Measurements from ENCODE around the gene PTPRD.

PTPRD gene

GRCh38 chr9:8670751-8671150, 1942.1 kb downstream of the PTPRD start:
- no peak overlapping the region for H3K4me3 ChIP-seq (ENCODE audit: low read depth, low read length)
- H3K79me1 ChIP-seq (ENCODE audit: low read length) = no peaks in the 10 kb centered on the region
- no peak overlapping the region for H4K8ac ChIP-seq (ENCODE audit: low read depth, low read length)
- H3K4me2 ChIP-seq (ENCODE audit: low read length) = no peak overlapping the region
- H3K27ac ChIP-seq (ENCODE audit: low read depth, low read length) = no peak overlapping the region
- no CpG with 5 or more reads among the region's 2 CpGs for WGBS (ENCODE audit: extremely low coverage, insufficient coverage, insufficient read length)
- H3K36me3 ChIP-seq (ENCODE audit: control insufficient read depth in 1 of 2, insufficient read depth in 2 of 2, low read length in 2 of 2) = no peaks in the 10 kb centered on the region
- no peak overlapping the region for H4K12ac ChIP-seq (ENCODE audit: low read depth, low read length)
- no peaks in the 10 kb centered on the region for H3K9me3 ChIP-seq (ENCODE audit: insufficient read depth, low read depth, low read length)
- no peak overlapping the region for H3K4ac ChIP-seq (ENCODE audit: low read depth, low read length)
- H2BK12ac ChIP-seq (ENCODE audit: low read length) = no peak overlapping the region
- H2AFZ ChIP-seq (ENCODE audit: insufficient read depth, low read length, poor library complexity) = no peak overlapping the region
- H3K18ac ChIP-seq (ENCODE audit: low read length) = no peak overlapping the region
- DNase-seq = no peak
- H3K9ac ChIP-seq (ENCODE audit: low read length) = no peak overlapping the region
- H3K23ac ChIP-seq (ENCODE audit: low read length) = no peak overlapping the region
- H2BK120ac ChIP-seq (ENCODE audit: insufficient read depth, low read length, poor library complexity) = no peak overlapping the region
- H4K91ac ChIP-seq (ENCODE audit: low read depth, low read length) = no peak overlapping the region
- no peak overlapping the region for H2BK5ac ChIP-seq (ENCODE audit: low read depth, low read length, poor library complexity)
- H3K4me1 ChIP-seq (ENCODE audit: control insufficient read depth in 1 of 2, insufficient read depth in 2 of 2, low read length in 2 of 2) = no peaks in the 10 kb centered on the region
- no peaks in the 10 kb centered on the region for H3K27me3 ChIP-seq (ENCODE audit: insufficient read depth, low read length)
- H2AK5ac ChIP-seq (ENCODE audit: low read length) = no peak overlapping the region
- H3K79me2 ChIP-seq (ENCODE audit: control insufficient read depth, insufficient read depth, low read length, poor library complexity) = no peaks in the 10 kb centered on the region
- H3K14ac ChIP-seq (ENCODE audit: low read length) = no peak overlapping the region

GRCh38 chr9:8668751-8669150, 1944.1 kb downstream of the PTPRD start:
- H3K27me3 ChIP-seq (ENCODE audit: insufficient read depth, low read length) = no peaks in the 10 kb centered on the region
- no peak overlapping the region for H3K23ac ChIP-seq (ENCODE audit: low read length)
- no peak overlapping the region for H2BK12ac ChIP-seq (ENCODE audit: low read length)
- H3K9ac ChIP-seq (ENCODE audit: low read length) = no peak overlapping the region
- no peak overlapping the region for H3K4me3 ChIP-seq (ENCODE audit: low read depth, low read length)
- H2AFZ ChIP-seq (ENCODE audit: insufficient read depth, low read length, poor library complexity) = no peak overlapping the region
- no peak overlapping the region for H4K91ac ChIP-seq (ENCODE audit: low read depth, low read length)
- H3K18ac ChIP-seq (ENCODE audit: low read length) = no peak overlapping the region
- no peaks in the 10 kb centered on the region for H3K79me2 ChIP-seq (ENCODE audit: control insufficient read depth, insufficient read depth, low read length, poor library complexity)
- no peak overlapping the region for H2BK5ac ChIP-seq (ENCODE audit: low read depth, low read length, poor library complexity)
- no peak overlapping the region for H3K4ac ChIP-seq (ENCODE audit: low read depth, low read length)
- H3K36me3 ChIP-seq (ENCODE audit: control insufficient read depth in 1 of 2, insufficient read depth in 2 of 2, low read length in 2 of 2) = no peaks in the 10 kb centered on the region
- DNase-seq = no peak
- H3K79me1 ChIP-seq (ENCODE audit: low read length) = no peaks in the 10 kb centered on the region
- H2AK5ac ChIP-seq (ENCODE audit: low read length) = no peak overlapping the region
- no peak overlapping the region for H4K12ac ChIP-seq (ENCODE audit: low read depth, low read length)
- H3K4me1 ChIP-seq (ENCODE audit: control insufficient read depth in 1 of 2, insufficient read depth in 2 of 2, low read length in 2 of 2) = no peaks in the 10 kb centered on the region
- no CpG with 5 or more reads among the region's 1 CpG for WGBS (ENCODE audit: extremely low coverage, insufficient coverage, insufficient read length)
- no peak overlapping the region for H4K8ac ChIP-seq (ENCODE audit: low read depth, low read length)
- no peak overlapping the region for H2BK120ac ChIP-seq (ENCODE audit: insufficient read depth, low read length, poor library complexity)
- H3K4me2 ChIP-seq (ENCODE audit: low read length) = no peak overlapping the region
- H3K9me3 ChIP-seq (ENCODE audit: insufficient read depth, low read depth, low read length) = no peaks in the 10 kb centered on the region
- no peak overlapping the region for H3K27ac ChIP-seq (ENCODE audit: low read depth, low read length)
- no peak overlapping the region for H3K14ac ChIP-seq (ENCODE audit: low read length)

GRCh38 chr9:8668231-8668630, 1944.6 kb downstream of the PTPRD start:
- Histone ChIP-seq H3K4me1 (ENCODE audit: control insufficient read depth in 1 of 2, insufficient read depth in 2 of 2, low read length in 2 of 2) (no peaks in the 10 kb centered on the region), H2BK12ac (ENCODE audit: low read length) (no peak overlapping the region)
- no CpG with 5 or more reads among the region's 3 CpGs for WGBS (ENCODE audit: extremely low coverage, insufficient coverage, insufficient read length)

GRCh38 chr9:8666060-8666459, 1946.7 kb downstream of the PTPRD start:
- H2AK5ac ChIP-seq (ENCODE audit: low read length) = no peak overlapping the region
- no peak overlapping the region for H2BK5ac ChIP-seq (ENCODE audit: low read depth, low read length, poor library complexity)
- H3K14ac ChIP-seq (ENCODE audit: low read length) = no peak overlapping the region
- no peaks in the 10 kb centered on the region for H3K27me3 ChIP-seq (ENCODE audit: insufficient read depth, low read length)
- H3K36me3 ChIP-seq (ENCODE audit: control insufficient read depth in 1 of 2, insufficient read depth in 2 of 2, low read length in 2 of 2) = no peaks in the 10 kb centered on the region
- H3K4me3 ChIP-seq (ENCODE audit: low read depth, low read length) = no peak overlapping the region
- H4K91ac ChIP-seq (ENCODE audit: low read depth, low read length) = no peak overlapping the region
- no peaks in the 10 kb centered on the region for H3K79me2 ChIP-seq (ENCODE audit: control insufficient read depth, insufficient read depth, low read length, poor library complexity)
- H3K9me3 ChIP-seq (ENCODE audit: insufficient read depth, low read depth, low read length) = no peaks in the 10 kb centered on the region
- no peak overlapping the region for H3K9ac ChIP-seq (ENCODE audit: low read length)
- H2AFZ ChIP-seq (ENCODE audit: insufficient read depth, low read length, poor library complexity) = no peak overlapping the region
- H4K12ac ChIP-seq (ENCODE audit: low read depth, low read length) = no peak overlapping the region
- H3K27ac ChIP-seq (ENCODE audit: low read depth, low read length) = no peak overlapping the region
- no peak for DNase-seq
- no peak overlapping the region for H2BK12ac ChIP-seq (ENCODE audit: low read length)
- no peaks in the 10 kb centered on the region for H3K4me1 ChIP-seq (ENCODE audit: control insufficient read depth in 1 of 2, insufficient read depth in 2 of 2, low read length in 2 of 2)
- no peak overlapping the region for H3K4ac ChIP-seq (ENCODE audit: low read depth, low read length)
- no peak overlapping the region for H4K8ac ChIP-seq (ENCODE audit: low read depth, low read length)
- no peak overlapping the region for H3K18ac ChIP-seq (ENCODE audit: low read length)
- H3K23ac ChIP-seq (ENCODE audit: low read length) = no peak overlapping the region
- no peaks in the 10 kb centered on the region for H3K79me1 ChIP-seq (ENCODE audit: low read length)
- no peak overlapping the region for H2BK120ac ChIP-seq (ENCODE audit: insufficient read depth, low read length, poor library complexity)
- no peak overlapping the region for H3K4me2 ChIP-seq (ENCODE audit: low read length)

More at GRCh38 chr9:8668231-8668630, 1944.6 kb downstream of the PTPRD start:
- Histone ChIP-seq H3K9me3 (ENCODE audit: insufficient read depth, low read depth, low read length) (no peaks in the 10 kb centered on the region), H3K36me3 (ENCODE audit: control insufficient read depth in 1 of 2, insufficient read depth in 2 of 2, low read length in 2 of 2) (no peaks in the 10 kb centered on the region), H3K79me1 (ENCODE audit: low read length) (no peaks in the 10 kb centered on the region), H3K4me2 (ENCODE audit: low read length) (no peak overlapping the region), H3K14ac (ENCODE audit: low read length) (no peak overlapping the region), H3K79me2 (ENCODE audit: control insufficient read depth, insufficient read depth, low read length, poor library complexity) (no peaks in the 10 kb centered on the region), H3K18ac (ENCODE audit: low read length) (no peak overlapping the region), H3K27me3 (ENCODE audit: insufficient read depth, low read length) (no peaks in the 10 kb centered on the region), H4K8ac (ENCODE audit: low read depth, low read length) (no peak overlapping the region), H4K12ac (ENCODE audit: low read depth, low read length) (no peak overlapping the region), H2BK5ac (ENCODE audit: low read depth, low read length, poor library complexity) (no peak overlapping the region), H4K91ac (ENCODE audit: low read depth, low read length) (no peak overlapping the region), H3K23ac (ENCODE audit: low read length) (no peak overlapping the region), H3K4ac (ENCODE audit: low read depth, low read length) (no peak overlapping the region), H3K4me3 (ENCODE audit: low read depth, low read length) (no peak overlapping the region), H2BK120ac (ENCODE audit: insufficient read depth, low read length, poor library complexity) (no peak overlapping the region), H2AK5ac (ENCODE audit: low read length) (no peak overlapping the region), H3K27ac (ENCODE audit: low read depth, low read length) (no peak overlapping the region), H2AFZ (ENCODE audit: insufficient read depth, low read length, poor library complexity) (no peak overlapping the region), H3K9ac (ENCODE audit: low read length) (no peak overlapping the region)
- no peak for DNase-seq

GRCh38 chr9:8660383-8660782, 1952.4 kb downstream of the PTPRD start:
- H3K79me2 ChIP-seq (ENCODE audit: control insufficient read depth, insufficient read depth, low read length, poor library complexity) = no peaks in the 10 kb centered on the region
- H3K4ac ChIP-seq (ENCODE audit: low read depth, low read length) = no peak overlapping the region
- H3K9me3 ChIP-seq (ENCODE audit: insufficient read depth, low read depth, low read length) = no peaks in the 10 kb centered on the region
- no peaks in the 10 kb centered on the region for H3K79me1 ChIP-seq (ENCODE audit: low read length)
- peak in 1 of 2 donors; percentile 7 for DNase-seq
- no peaks in the 10 kb centered on the region for H3K36me3 ChIP-seq (ENCODE audit: control insufficient read depth in 1 of 2, insufficient read depth in 2 of 2, low read length in 2 of 2)
- no peak overlapping the region for H3K23ac ChIP-seq (ENCODE audit: low read length)
- no peak overlapping the region for H3K4me2 ChIP-seq (ENCODE audit: low read length)
- no peak overlapping the region for H2BK5ac ChIP-seq (ENCODE audit: low read depth, low read length, poor library complexity)
- H3K27ac ChIP-seq (ENCODE audit: low read depth, low read length) = no peak overlapping the region
- no peak overlapping the region for H3K9ac ChIP-seq (ENCODE audit: low read length)
- no peaks in the 10 kb centered on the region for H3K27me3 ChIP-seq (ENCODE audit: insufficient read depth, low read length)
- no peak overlapping the region for H2AK5ac ChIP-seq (ENCODE audit: low read length)
- no peak overlapping the region for H4K91ac ChIP-seq (ENCODE audit: low read depth, low read length)
- no peak overlapping the region for H3K14ac ChIP-seq (ENCODE audit: low read length)
- H4K12ac ChIP-seq (ENCODE audit: low read depth, low read length) = no peak overlapping the region
- H2BK120ac ChIP-seq (ENCODE audit: insufficient read depth, low read length, poor library complexity) = no peak overlapping the region
- no peak overlapping the region for H2AFZ ChIP-seq (ENCODE audit: insufficient read depth, low read length, poor library complexity)
- H4K8ac ChIP-seq (ENCODE audit: low read depth, low read length) = no peak overlapping the region
- no peak overlapping the region for H2BK12ac ChIP-seq (ENCODE audit: low read length)
- H3K18ac ChIP-seq (ENCODE audit: low read length) = no peak overlapping the region
- H3K4me3 ChIP-seq (ENCODE audit: low read depth, low read length) = no peak overlapping the region
- H3K4me1 ChIP-seq (ENCODE audit: control insufficient read depth in 1 of 2, insufficient read depth in 2 of 2, low read length in 2 of 2) = no peaks in the 10 kb centered on the region
